OCI-LY7 (cell line): ENCODE results near the gene ROBO1. TPM values are rescaled to one million over a fixed set of nuclear protein-coding genes. Genes with fewer than 3 reads are reported as not detected.

ENCODE experiments used
- Bru-seq: library from RNA; stranded (reverse); fragments of 400-500 nt; gene quantifications from one replicate; lab custom pipeline; 2021; lab: Mats Ljungman, UMichigan
- BruChase-seq, 2 experiments: library from RNA; stranded (reverse); fragments of 400-500 nt; gene quantifications; one replicate each; lab custom pipeline; 2021; lab: Mats Ljungman, UMichigan
- BruUV-seq: library from RNA; stranded (reverse); fragments of 400-500 nt; replicated peaks from 2 replicates; lab custom pipeline; 2021; lab: Mats Ljungman, UMichigan
- CTCF ChIA-PET: fragments of 300-600 bp; sonication (Branson Sonifier 250); formaldehyde crosslinking; loops from one replicate; lab custom pipeline; 2022; ENCODE audit warnings: antibody characterized with exemption; ENCODE audit not compliant: unreplicated experiment; lab: Charles Lee
- POLR2A ChIA-PET: fragments of 300-600 bp; sonication (Branson Sonifier 250); formaldehyde crosslinking; loops from one replicate; lab custom pipeline; 2022; ENCODE audit warnings: antibody characterized with exemption; lab: Charles Lee
- DNase-seq: peaks from one replicate; pipeline ENCODE4 v3.0.0-alpha.2; 2015; ENCODE audit warnings: low spot score
- H2AFZ ChIP-seq: fragments of 200-600 bp; sonication (generic), shearing (Covaris generic); 2 replicates; pipeline ENCODE4 v1.6.1; 2014; ENCODE audit warnings: mild to moderate bottlenecking, antibody characterized with exemption, low read length, moderate library complexity
- H3K27ac ChIP-seq: fragments of 200-600 bp; sonication (generic); 2 replicates; pipeline ENCODE4 v1.5.1; 2014; ENCODE audit warnings: mixed run types, low read depth, mild to moderate bottlenecking, moderate library complexity, low read length, inconsistent platforms; ENCODE audit not compliant: poor library complexity, severe bottlenecking
- H3K36me3 ChIP-seq: fragments of 200-600 bp; sonication (generic); 2 replicates; pipeline ENCODE4 v1.6.1; 2014; ENCODE audit warnings: mild to moderate bottlenecking, antibody characterized with exemption, low read length, moderate library complexity, mixed read lengths; ENCODE audit not compliant: insufficient read depth
- H3K4me1 ChIP-seq: fragments of 200-600 bp; sonication (generic); 2 replicates; pipeline ENCODE4 v1.5.1; 2014; ENCODE audit warnings: mild to moderate bottlenecking, low read length; ENCODE audit not compliant: insufficient read depth, poor library complexity, severe bottlenecking
- H3K4me2 ChIP-seq: fragments of 200-600 bp; sonication (generic); 2 replicates; pipeline ENCODE4 v1.6.1; 2014; ENCODE audit warnings: mild to moderate bottlenecking, low read length
- H3K4me3 ChIP-seq: fragments of 200-600 bp; sonication (generic); 2 replicates; pipeline ENCODE4 v1.5.1; 2014; ENCODE audit warnings: mild to moderate bottlenecking, low read depth, low read length; ENCODE audit not compliant: poor library complexity, severe bottlenecking
- H3K79me2 ChIP-seq: fragments of 200-600 bp; sonication (generic); 2 replicates; pipeline ENCODE4 v1.6.1; 2016; ENCODE audit warnings: low read depth, mild to moderate bottlenecking, low read length, moderate library complexity, mixed read lengths; ENCODE audit not compliant: insufficient read depth
- H3K9me2 ChIP-seq: fragments of 200-600 bp; sonication (generic); 2 replicates; pipeline ENCODE4 v1.6.1; 2016; ENCODE audit warnings: mild to moderate bottlenecking, low read length, mixed read lengths; ENCODE audit not compliant: insufficient read depth
- H3K9me3 ChIP-seq: fragments of 200-600 bp; sonication (generic); 2 replicates; pipeline ENCODE4 v1.6.1; 2014; ENCODE audit warnings: mild to moderate bottlenecking, mixed run types, low read length, mixed read lengths
- H4K20me1 ChIP-seq: fragments of 200-600 bp; sonication (generic); 2 replicates; pipeline ENCODE4 v1.6.1; 2014; ENCODE audit warnings: mild to moderate bottlenecking, antibody characterized with exemption, low read length, moderate library complexity, mixed read lengths; ENCODE audit not compliant: insufficient read depth
- CTCF ChIP-seq: fragments of 200-600 bp; sonication (generic); conservative IDR thresholded peaks from 2 replicates; pipeline ENCODE4 v1.5.1; 2014; ENCODE audit warnings: mild to moderate bottlenecking, antibody characterized with exemption, low read length, moderate library complexity, mixed read lengths
- EZH2phosphoT487 ChIP-seq: fragments of 200-600 bp; sonication (generic); IDR thresholded peaks from 2 replicates; pipeline ENCODE4 v1.6.1; 2018; ENCODE audit warnings: low read depth, borderline replicate concordance, mild to moderate bottlenecking, mixed run types, antibody characterized with exemption, low read length, moderate library complexity, mixed read lengths
- intact Hi-C: fragments of 100-400 bp; cut with micrococcal nuclease; formaldehyde crosslinking; loops from one replicate; pipeline ENCODE4 v1.10.0; 2022; ENCODE audit not compliant: unreplicated experiment
- long read RNA-seq: library from polyadenylated mRNA; stranded (forward); transcript quantifications from one replicate; pipeline ENCODE4 v2.0.0, GENCODE V29; 2022
- total RNA-seq, 2 experiments: library from RNA; depleted of rRNA in 1 of 2; stranded (reverse); fragments of >200 nt in 1 of 2; shearing (Covaris generic) in 1 of 2; gene quantifications; 2 replicates each; pipeline ENCODE4 v1.2.3, GENCODE V29; 2014 to 2022

ROBO1 gene
- total RNA-seq (2014; rRNA removed; shearing (Covaris generic)) (not detected in 2 replicates), total RNA-seq (2022) (not detected in 2 replicates), Bru-seq, nascent RNA (percentile 1 among the genes with signal in this experiment), BruChase-seq, experiment 1, labeled RNA remaining after a 6-hour chase (percentile 0 among the genes with signal in this experiment), BruChase-seq, experiment 2, labeled RNA remaining after a 2-hour chase (percentile 1 among the genes with signal in this experiment)
- long read RNA-seq: 0 reads

GRCh38 chr3:79767905-79768267 is at the start of gene ROBO1:
TSS of gene ROBO1 (minus strand) at chr3:79767998.
- no peak within 1 kb of the TSS for H3K27ac ChIP-seq
- no peaks in the 10 kb centered on the region for H3K4me1 ChIP-seq
- H3K9me3 ChIP-seq: 0 out of 2 replicates have a peak, but pooled peaks cover 4% of the 10 kb centered on the region
- H3K4me3 ChIP-seq: no peak within 1 kb of the TSS
- H4K20me1 ChIP-seq: no peaks in the 10 kb centered on the region
- no peak within 1 kb of the TSS for H2AFZ ChIP-seq
- H3K36me3 ChIP-seq: no peaks in the 10 kb centered on the region
- DNase-seq: no peak
- no TSS peak for BruUV-seq
- TF ChIP-seq EZH2phosphoT487 (no peak), CTCF (no peak)
- no peaks in the 10 kb centered on the region for H3K9me2 ChIP-seq
- CTCF ChIA-PET: no interaction called here
- intact Hi-C loops: no loop called here
- no peak within 1 kb of the TSS for H3K4me2 ChIP-seq
- H3K79me2 ChIP-seq: no peaks in the 10 kb centered on the region
- POLR2A ChIA-PET: no interaction called here

- H3K9me2 ChIP-seq: no peaks in the 10 kb centered on the region
- CTCF ChIA-PET: no interaction called here
- no peaks in the 10 kb centered on the region for H3K36me3 ChIP-seq
- no peaks in the 10 kb centered on the region for H3K79me2 ChIP-seq
- POLR2A ChIA-PET: interaction anchor here (1.4 kb wide), 1 partner anchor 15 kb away, joined by 3 read pairs; no protein-coding TSS in a partner anchor
- no peak overlapping the region for H2AFZ ChIP-seq
- H3K4me3 ChIP-seq: no peak overlapping the region
- no TSS peak for BruUV-seq
- H3K4me2 ChIP-seq: no peak overlapping the region
- no peaks in the 10 kb centered on the region for H3K9me3 ChIP-seq
- H3K27ac ChIP-seq: no peak overlapping the region
- intact Hi-C loops: no loop called here
- DNase-seq: no peak
- no peaks in the 10 kb centered on the region for H4K20me1 ChIP-seq
- H3K4me1 ChIP-seq: no peaks in the 10 kb centered on the region
- TF ChIP-seq CTCF (no peak), EZH2phosphoT487 (no peak)
Observed at GRCh38 chr3:79817224-79817623, 49.4 kb upstream of the ROBO1 start.

- Histone ChIP-seq H4K20me1 (no peaks in the 10 kb centered on the region), H3K9me2 (no peaks in the 10 kb centered on the region), H3K27ac (no peak overlapping the region), H2AFZ (no peak overlapping the region), H3K79me2 (no peaks in the 10 kb centered on the region), H3K4me3 (no peak overlapping the region), H3K9me3 (no peaks in the 10 kb centered on the region), H3K4me1 (no peaks in the 10 kb centered on the region), H3K4me2 (no peak overlapping the region), H3K36me3 (no peaks in the 10 kb centered on the region)
- intact Hi-C loops: no loop called here
- no TSS peak for BruUV-seq
- TF ChIP-seq EZH2phosphoT487: no peak
- TF ChIP-seq CTCF: no peak
- CTCF ChIA-PET: no interaction called here
- POLR2A ChIA-PET: interaction anchor here (0.5 kb wide), 1 partner anchor 111 kb away, joined by 3 read pairs; no protein-coding TSS in a partner anchor
- DNase-seq: no peak
Observed at GRCh38 chr3:79815478-79815877, 47.7 kb upstream of the ROBO1 start.
